Heart left ventricle (tissue), 16 donors: ENCODE data around the gene ZBTB18. TPM values are rescaled to one million over a fixed set of nuclear protein-coding genes. Genes with fewer than 3 reads are reported as not detected.

ENCODE experiments used
- ATAC-seq, 4 donors: fragments of 200-7000 bp; cut with Tn5 transposase; one replicate each; pipeline ENCODE4 v1.9.1; 2020 to 2022; ENCODE audit warnings: moderate library complexity in 4 of 4, mild to moderate bottlenecking in 3 of 4, moderate number of reproducible peaks in 1 of 4
- DNase-seq, 5 donors: peaks; one replicate each; pipeline ENCODE4 v3.0.0-alpha.2; 2020
- H3K27ac ChIP-seq, 12 donors: fragments of 200-600 bp; sonication (generic) in 4 of 12; one replicate each; pipeline versions ENCODE4 v1.5.0 to v1.8.0; 2016 to 2022; ENCODE audit warnings: mild to moderate bottlenecking in 2 of 12
- H3K27me3 ChIP-seq, 9 donors: fragments of 200-600 bp; sonication (generic) in 2 of 9; one replicate each; pipeline versions ENCODE4 v1.5.1 to v1.8.0; 2016 to 2022; ENCODE audit warnings: mild to moderate bottlenecking in 3 of 9
- H3K36me3 ChIP-seq, 9 donors: fragments of 200-600 bp; sonication (generic) in 2 of 9; one replicate each; pipeline versions ENCODE4 v1.5.0 to v1.8.0; 2018 to 2022; ENCODE audit warnings: mild to moderate bottlenecking in 2 of 9
- H3K4me1 ChIP-seq, 12 donors: fragments of 200-600 bp; sonication (generic) in 4 of 12; one replicate each; pipeline versions ENCODE4 v1.5.0 to v1.8.0; 2016 to 2022; ENCODE audit warnings: mild to moderate bottlenecking in 3 of 12
- H3K4me3 ChIP-seq, 12 donors: fragments of 200-600 bp; sonication (generic) in 4 of 12; one replicate each; pipeline versions ENCODE4 v1.5.0 to v1.8.0; 2017 to 2022; ENCODE audit warnings: mild to moderate bottlenecking in 9 of 12, moderate library complexity in 4 of 12
- H3K9me3 ChIP-seq, 12 donors: fragments of 200-600 bp; sonication (generic) in 4 of 12; one replicate each; pipeline versions ENCODE4 v1.5.0 to v1.8.0; 2016 to 2022; ENCODE audit warnings: mild to moderate bottlenecking in 1 of 12
- CTCF ChIP-seq, 12 donors: fragments of 200-600 bp; sonication (generic) in 4 of 12; IDR thresholded peaks; one replicate each; pipeline versions ENCODE4 v1.5.0 to v1.8.0; 2018 to 2022; ENCODE audit warnings: antibody characterized with exemption in 12 of 12, mild to moderate bottlenecking in 5 of 12
- POLR2A ChIP-seq, 2 donors: fragments of 450-650 bp; IDR thresholded peaks; one replicate each; pipeline ENCODE4 v1.6.1; 2017; ENCODE audit warnings: antibody characterized with exemption in 2 of 2, mild to moderate bottlenecking in 2 of 2, moderate library complexity in 2 of 2
- WGBS, 4 donors: extraction: QIAGEN DNeasy Blood & Tissue Kit in 2 of 4; methylation state at CpG; one replicate each; pipeline versions ENCODE4 v1.1.5 to v1.1.7; 2013 to 2018; 5-methylcytosine and 5-hydroxymethylcytosine counted together
- intact Hi-C, 10 donors: fragments of 100-400 bp; cut with DNase I; formaldehyde crosslinking; loops; one replicate each; pipeline versions ENCODE4 v1.11.1 to v1.14.2; 2022
- polyA plus RNA-seq, 2 donors: library from polyadenylated mRNA; stranded (reverse); fragments of 200-250 nt; gene quantifications; one replicate each; pipeline ENCODE4 v1.2.3, GENCODE V29; 2013
- total RNA-seq, 9 donors: library from RNA; depleted of rRNA in 2 of 9; stranded (reverse); fragments of >200 nt in 2 of 9; fragmentation: NEBNext Ultra II Directional in 3 of 9; extraction: Animal tissue kit (Norgen Biotek cat#: 25700) in 3 of 9; gene quantifications; one replicate each; pipeline versions ENCODE4 v1.1.0 to v1.2.4, GENCODE V29; 2016 to 2023
- donor health status: ischemic (EF 13 %, LVEDD 7.1; RV severe dilation, severe dysfunction).
- donor health status: healthy with polysubstance abuse.
- donor health status: DM: no; HTN: yes; CAD: no.
- donor health status: DM: no; HTN: no; CAD: no.
- donor health status: ischemic (EF 25% LVEDD 6.9; RV normal size, moderate dysfunction).
- donor health status: ischemic (EF 25% LVEDD 5.7; RV mildly dilated, moderate dysfunction).
- donor health status: healthy.
- donor health status: DM: yes; HTN: yes; CAD: no.
- donor health status: ischemic (EF 35%, LVEDD 5.7; RV mildly dilated, moderate dysfunction).
- donor health status: nonischemic (EF 11% LVEDD 7.7; RV severe dilation, severe dysfunction).
- donor health status: DM: yes; HTN: yes; CAD: no.
- donor health status: PGD.
- donor health status: ischemic (EF 29% LVEDD 5.4; RV normal size, mild dysfunction).
- donor health status: nonischemic (EF 23%, LVEDD 6.1; RV moderate dilation, normal function).

Gene ZBTB18
- total and polyA plus RNA-seq, 11 donors = 12.5 to 29.2 (median 22.5) TPM

- WGBS, 4 donors = 82 to 94% (median 92%) methylated on average over 4 to 5 of the region's 5 CpGs
- intact Hi-C loops = no loop called here
- no peaks in the 10 kb centered on the region for H3K27me3 ChIP-seq
- ATAC-seq (no peak), DNase-seq (no peak)
- peaks cover 0 to 22% (median 0%) of the 10 kb centered on the region in 12 donors for H3K4me1 ChIP-seq
- TF ChIP-seq CTCF (IDR thresholded peaks at IDR 0.05) (no peak), POLR2A (IDR thresholded peaks at IDR 0.05) (no peak)
- no peak overlapping the region for H3K4me3 ChIP-seq
- H3K27ac ChIP-seq = no peak overlapping the region
- H3K9me3 ChIP-seq = no peaks in the 10 kb centered on the region
- no peaks in the 10 kb centered on the region for H3K36me3 ChIP-seq
Measured at GRCh38 chr1:244006961-244007360, 44.1 kb upstream of the ZBTB18 start.

- Histone ChIP-seq H3K4me3 (no peak overlapping the region), H3K36me3 (no peaks in the 10 kb centered on the region), H3K27ac (no peak overlapping the region), H3K4me1 (peaks cover 0 to 19% (median 1%) of the 10 kb centered on the region in 12 donors), H3K27me3 (no peaks in the 10 kb centered on the region), H3K9me3 (no peaks in the 10 kb centered on the region)
- DNase-seq (no peak), ATAC-seq (no peak)
- intact Hi-C loops = no loop called here
- TF ChIP-seq CTCF (IDR thresholded peaks at IDR 0.05) (no peak), POLR2A (IDR thresholded peaks at IDR 0.05) (no peak)
- 68 to 83% (median 80%) methylated on average over 6 of the region's 6 CpGs for WGBS, 4 donors
Measured at GRCh38 chr1:244010191-244010590, 40.9 kb upstream of the ZBTB18 start.

GRCh38 chr1:244010703-244011123, 40.4 kb upstream of the ZBTB18 start:
- WGBS, 4 donors = 45 to 56% (median 53%) methylated on average over 2 of the region's 2 CpGs
- Histone ChIP-seq H3K4me1 (peaks cover 0 to 19% (median 1%) of the 10 kb centered on the region in 12 donors), H3K27ac (peak overlapping the region in 1 of 12 donors; percentile 68), H3K4me3 (peak overlapping the region in 2 of 12 donors; percentile 17 to 19), H3K27me3 (no peaks in the 10 kb centered on the region), H3K9me3 (no peaks in the 10 kb centered on the region), H3K36me3 (no peaks in the 10 kb centered on the region)
- TF ChIP-seq CTCF (IDR thresholded peaks at IDR 0.05) (no peak), POLR2A (IDR thresholded peaks at IDR 0.05) (no peak)
- intact Hi-C loops = no loop called here
- DNase-seq (no peak), ATAC-seq (no peak)

GRCh38 chr1:244011271-244011670, 39.8 kb upstream of the ZBTB18 start:
- Histone ChIP-seq H3K27ac (no peak overlapping the region), H3K36me3 (no peaks in the 10 kb centered on the region), H3K9me3 (no peaks in the 10 kb centered on the region), H3K27me3 (no peaks in the 10 kb centered on the region), H3K4me3 (peak overlapping the region in 1 of 12 donors; percentile 17), H3K4me1 (peaks cover 0 to 19% (median 1%) of the 10 kb centered on the region in 12 donors)
- TF ChIP-seq POLR2A (IDR thresholded peaks at IDR 0.05) (no peak), CTCF (IDR thresholded peaks at IDR 0.05) (no peak)
- WGBS, 4 donors = 77 to 84% (median 82%) methylated on average over 2 of the region's 2 CpGs
- intact Hi-C loops = no loop called here
- ATAC-seq (no peak), DNase-seq (no peak)
